ENCODE measurements around the gene MMP27.

- TF ChIP-seq POLR2A (IDR thresholded peaks at IDR 0.05): no peak
- no peak for TF ChIP-seq CTCF (IDR thresholded peaks at IDR 0.05)
Measured at GRCh38 chr11:102716527-102716926, 11.0 kb upstream of the MMP27 start.
